Muscle of leg (tissue), 11 donors: Measurements from ENCODE around the gene TFAM. TPM values are rescaled to one million over a fixed set of nuclear protein-coding genes. Genes with fewer than 3 reads are reported as not detected.

ENCODE experiments used
- DNase-seq: peaks from one replicate; pipeline ENCODE4 v3.0.0; 2013
- H3K27ac ChIP-seq: one replicate; pipeline ENCODE4 v1.5.1; 2013; ENCODE audit warnings: mild to moderate bottlenecking, low read length, control low read depth
- H3K27me3 ChIP-seq: one replicate; pipeline ENCODE4 v1.6.1; 2013; ENCODE audit warnings: low read length; ENCODE audit not compliant: control insufficient read depth, insufficient read depth
- H3K36me3 ChIP-seq: one replicate; pipeline ENCODE4 v1.6.1; 2013; ENCODE audit warnings: low read length; ENCODE audit not compliant: control insufficient read depth, insufficient read depth
- H3K4me1 ChIP-seq: one replicate; pipeline ENCODE4 v1.6.1; 2013; ENCODE audit warnings: low read length; ENCODE audit not compliant: control insufficient read depth, insufficient read depth
- H3K4me3 ChIP-seq: one replicate; pipeline ENCODE4 v1.5.1; 2013; ENCODE audit warnings: low read length, control low read depth
- H3K9me3 ChIP-seq: replicated peaks from 2 replicates; pipeline ENCODE4 v1.6.1; 2013; ENCODE audit warnings: low read depth, low read length; ENCODE audit not compliant: control insufficient read depth
- WGBS: methylation state at CpG from one replicate; pipeline ENCODE4 v1.1.5; 2013; ENCODE audit warnings: missing lambda C conversion rate; ENCODE audit not compliant: insufficient coverage; 5-methylcytosine and 5-hydroxymethylcytosine counted together
- polyA plus RNA-seq, 8 donors: library from polyadenylated mRNA; unstranded; fragments of 120-200 nt; gene quantifications; one replicate each; pipeline versions ENCODE4 v1.2.1 to v1.2.3, GENCODE V29; 2013; ENCODE audit warnings: inconsistent platforms in 1 of 8, low replicate concordance in 1 of 8; ENCODE audit not compliant: insufficient read length in 8 of 8, insufficient read depth in 1 of 8
- total RNA-seq: library from RNA; stranded (reverse); fragments of 120-200 nt; gene quantifications from one replicate; pipeline ENCODE4 v1.2.4, GENCODE V29; 2013

Gene TFAM
- total and polyA plus RNA-seq, 9 donors = 24.9 to 37.6 (median 32.6) TPM

- Histone ChIP-seq H3K27me3 (no peaks in the 10 kb centered on the region), H3K4me1 (no peaks in the 10 kb centered on the region), H3K27ac (no peak overlapping the region), H3K9me3 (no peaks in the 10 kb centered on the region), H3K4me3 (no peak overlapping the region), H3K36me3 (peaks cover 2% of the 10 kb centered on the region)
- WGBS = no CpG with 5 or more reads among the region's 3 CpGs
- no peak for DNase-seq
Observed at GRCh38 chr10:58367069-58367468, 18.1 kb upstream of the TFAM start.

GRCh38 chr10:58371473-58371872, 13.7 kb upstream of the TFAM start:
- no peaks in the 10 kb centered on the region for H3K9me3 ChIP-seq
- H3K4me1 ChIP-seq = no peaks in the 10 kb centered on the region
- H3K27ac ChIP-seq = no peak overlapping the region
- H3K36me3 ChIP-seq = no peaks in the 10 kb centered on the region
- H3K4me3 ChIP-seq = no peak overlapping the region
- no peaks in the 10 kb centered on the region for H3K27me3 ChIP-seq
- DNase-seq = no peak

- Histone ChIP-seq H3K36me3 (no peaks in the 10 kb centered on the region), H3K9me3 (no peaks in the 10 kb centered on the region), H3K4me3 (no peak overlapping the region), H3K27ac (no peak overlapping the region), H3K27me3 (no peaks in the 10 kb centered on the region), H3K4me1 (no peaks in the 10 kb centered on the region)
- 0% methylated on average over 1 of the region's 4 CpGs for WGBS
- no peak for DNase-seq
Observed at GRCh38 chr10:58372607-58373441, 12.4 kb upstream of the TFAM start.

- H3K4me3 ChIP-seq = no peak overlapping the region
- no peak overlapping the region for H3K27ac ChIP-seq
- H3K27me3 ChIP-seq = no peaks in the 10 kb centered on the region
- no peaks in the 10 kb centered on the region for H3K9me3 ChIP-seq
- WGBS = no CpG with 5 or more reads among the region's 3 CpGs
- H3K4me1 ChIP-seq = no peaks in the 10 kb centered on the region
- no peak for DNase-seq
- H3K36me3 ChIP-seq = no peaks in the 10 kb centered on the region
Observed at GRCh38 chr10:58373442-58373827, 11.8 kb upstream of the TFAM start.

- H3K4me3 ChIP-seq = no peak overlapping the region
- no peak for DNase-seq
- no peaks in the 10 kb centered on the region for H3K27me3 ChIP-seq
- H3K27ac ChIP-seq = no peak overlapping the region
- no CpG with 5 or more reads among the region's 2 CpGs for WGBS
- H3K9me3 ChIP-seq = no peaks in the 10 kb centered on the region
- H3K4me1 ChIP-seq = peaks cover 7% of the 10 kb centered on the region
- H3K36me3 ChIP-seq = peaks cover 7% of the 10 kb centered on the region
Observed at GRCh38 chr10:58382489-58382995, 2.7 kb upstream of the TFAM start.

GRCh38 chr10:58384095-58384494, 1.1 kb upstream of the TFAM start:
- peaks cover 7% of the 10 kb centered on the region for H3K4me1 ChIP-seq
- no peaks in the 10 kb centered on the region for H3K27me3 ChIP-seq
- H3K27ac ChIP-seq = peak overlapping the region; percentile 92
- H3K36me3 ChIP-seq = peaks cover 10% of the 10 kb centered on the region
- peak overlapping the region; percentile 88 for H3K4me3 ChIP-seq
- no CpG with 5 or more reads among the region's 3 CpGs for WGBS
- peak; percentile 65 for DNase-seq
- H3K9me3 ChIP-seq = no peaks in the 10 kb centered on the region

GRCh38 chr10:58384544-58384998, 639 bp upstream of the TFAM start:
- peak overlapping the region; percentile 92 for H3K27ac ChIP-seq
- peaks cover 7% of the 10 kb centered on the region for H3K4me1 ChIP-seq
- no peaks in the 10 kb centered on the region for H3K27me3 ChIP-seq
- peaks cover 14% of the 10 kb centered on the region for H3K36me3 ChIP-seq
- DNase-seq = no peak
- H3K9me3 ChIP-seq = no peaks in the 10 kb centered on the region
- 6% methylated on average over 12 of the region's 12 CpGs for WGBS
- peak overlapping the region; percentile 88 for H3K4me3 ChIP-seq

GRCh38 chr10:58385784-58386112, 538 bp downstream of the TFAM start:
- Histone ChIP-seq H3K27ac (peak overlapping the region; percentile 92), H3K4me1 (peaks cover 7% of the 10 kb centered on the region), H3K27me3 (no peaks in the 10 kb centered on the region), H3K4me3 (peak overlapping the region; percentile 88), H3K9me3 (no peaks in the 10 kb centered on the region), H3K36me3 (peaks cover 15% of the 10 kb centered on the region)
- peak; percentile 44 for DNase-seq
- 4% methylated on average over 4 of the region's 15 CpGs for WGBS

GRCh38 chr10:58389024-58389423, 3.8 kb downstream of the TFAM start:
- Histone ChIP-seq H3K27me3 (no peaks in the 10 kb centered on the region), H3K4me3 (no peak overlapping the region), H3K36me3 (peaks cover 18% of the 10 kb centered on the region), H3K27ac (no peak overlapping the region), H3K9me3 (no peaks in the 10 kb centered on the region), H3K4me1 (peaks cover 7% of the 10 kb centered on the region)
- WGBS = no CpG with 5 or more reads among the region's 3 CpGs
- no peak for DNase-seq

GRCh38 chr10:58393317-58393716, 8.1 kb downstream of the TFAM start:
- DNase-seq = no peak
- H3K27ac ChIP-seq = no peak overlapping the region
- peaks cover 16% of the 10 kb centered on the region for H3K36me3 ChIP-seq
- no CpG with 5 or more reads among the region's 2 CpGs for WGBS
- no peaks in the 10 kb centered on the region for H3K4me1 ChIP-seq
- H3K27me3 ChIP-seq = no peaks in the 10 kb centered on the region
- no peak overlapping the region for H3K4me3 ChIP-seq
- H3K9me3 ChIP-seq = no peaks in the 10 kb centered on the region
